ENCODE measurements around the gene YPEL2. TPM values are rescaled to one million over a fixed set of nuclear protein-coding genes. Genes with fewer than 3 reads are reported as not detected.

Gene YPEL2
- polyA plus RNA-seq, 2 of the 4 experiments (the other 2 are of a cell fraction) = 5.4 to 8.2 TPM

Small RNAs within 50 kb of the gene (small RNA-seq; reads per million reads assigned to genes)
- 0 reads per million in 6 experiments for gene MIR4729

Other genes with a start within 250 kb of the YPEL2 start
- 51.3 and 56.3 TPM in 2 replicates for gene TRIM37, start 224.8 kb upstream of the YPEL2 start, polyA plus RNA-seq (2011; rRNA removed)
- 26.2 to 29.4 TPM (median 28.6 TPM) in 3 replicates for gene TRIM37, start 224.8 kb upstream of the YPEL2 start, polyA plus RNA-seq (2017; fragmentation: RNase III; extraction: RNeasy Plus Mini Kit Qiagen cat#74134 plus additional on column Dnase treatment)
- gene SKA2, start 176.5 kb upstream of the YPEL2 start, polyA plus RNA-seq (2011; rRNA removed) = 43.4 and 59.6 TPM in 2 replicates
- 138 to 148 TPM (median 147 TPM) in 3 replicates for gene SKA2, start 176.5 kb upstream of the YPEL2 start, polyA plus RNA-seq (2017; fragmentation: RNase III; extraction: RNeasy Plus Mini Kit Qiagen cat#74134 plus additional on column Dnase treatment)
- gene PRR11, start 175.9 kb upstream of the YPEL2 start, polyA plus RNA-seq (2011; rRNA removed) = 54.4 and 66.4 TPM in 2 replicates
- gene PRR11, start 175.9 kb upstream of the YPEL2 start, polyA plus RNA-seq (2017; fragmentation: RNase III; extraction: RNeasy Plus Mini Kit Qiagen cat#74134 plus additional on column Dnase treatment) = 58.1 to 70.9 TPM (median 66.9 TPM) in 3 replicates
- 27.3 and 30.6 TPM in 2 replicates for gene SMG8, start 121.6 kb upstream of the YPEL2 start, polyA plus RNA-seq (2011; rRNA removed)
- gene SMG8, start 121.6 kb upstream of the YPEL2 start, polyA plus RNA-seq (2017; fragmentation: RNase III; extraction: RNeasy Plus Mini Kit Qiagen cat#74134 plus additional on column Dnase treatment) = 20.1 to 21.3 TPM (median 20.9 TPM) in 3 replicates
- gene GDPD1, start 111.1 kb upstream of the YPEL2 start, polyA plus RNA-seq (2011; rRNA removed) = 6.4 and 6.7 TPM in 2 replicates
- gene GDPD1, start 111.1 kb upstream of the YPEL2 start, polyA plus RNA-seq (2017; fragmentation: RNase III; extraction: RNeasy Plus Mini Kit Qiagen cat#74134 plus additional on column Dnase treatment) = 1.5 to 2.4 TPM (median 2.3 TPM) in 3 replicates
- gene DHX40, start 234.0 kb downstream of the YPEL2 start, polyA plus RNA-seq (2011; rRNA removed) = 87.4 and 109 TPM in 2 replicates
- gene DHX40, start 234.0 kb downstream of the YPEL2 start, polyA plus RNA-seq (2017; fragmentation: RNase III; extraction: RNeasy Plus Mini Kit Qiagen cat#74134 plus additional on column Dnase treatment) = 54.7 to 59.3 TPM (median 55.8 TPM) in 3 replicates

Data from A549 (cell line).